H9 (cell line): ENCODE results near the gene TAOK3. TPM values are rescaled to one million over a fixed set of nuclear protein-coding genes. Genes with fewer than 3 reads are reported as not detected.

Source experiments
- DNase-seq: peaks from one replicate; pipeline ENCODE4 v3.0.0-alpha.2; 2017
- H2AFZ ChIP-seq: one replicate; pipeline ENCODE4 v1.6.1; 2013; ENCODE audit warnings: mild to moderate bottlenecking, low read length, control low read depth, moderate library complexity
- H2AK5ac ChIP-seq: 2 replicates; pipeline ENCODE4 v1.6.1; 2013; ENCODE audit warnings: low read length, control low read depth, mixed read lengths; ENCODE audit not compliant: insufficient read length
- H2BK120ac ChIP-seq: one replicate; pipeline ENCODE4 v1.6.1; 2013; ENCODE audit warnings: low read depth, mild to moderate bottlenecking, low read length, control low read depth, inconsistent platforms; ENCODE audit not compliant: poor library complexity, severe bottlenecking
- H2BK12ac ChIP-seq: 2 replicates; pipeline ENCODE4 v1.6.1; 2013; ENCODE audit warnings: low read length, control low read depth, mixed read lengths, low read depth; ENCODE audit not compliant: insufficient read length
- H2BK15ac ChIP-seq: 2 replicates; pipeline ENCODE4 v1.6.1; 2013; ENCODE audit warnings: low read depth, low read length, control low read depth
- H2BK20ac ChIP-seq: one replicate; pipeline ENCODE4 v1.6.1; 2013; ENCODE audit warnings: low read depth, mild to moderate bottlenecking, low read length, control low read depth, inconsistent platforms; ENCODE audit not compliant: poor library complexity, severe bottlenecking
- H2BK5ac ChIP-seq: 2 replicates; pipeline ENCODE4 v1.6.1; 2013; ENCODE audit warnings: low read length, control low read depth, mixed read lengths; ENCODE audit not compliant: insufficient read length
- H3K14ac ChIP-seq: 2 replicates; pipeline ENCODE4 v1.6.1; 2013; ENCODE audit warnings: low read length, control low read depth; ENCODE audit not compliant: insufficient read depth
- H3K18ac ChIP-seq: 2 replicates; pipeline ENCODE4 v1.6.1; 2013; ENCODE audit warnings: low read depth, mild to moderate bottlenecking, mixed read lengths, low read length, control low read depth; ENCODE audit not compliant: insufficient read length
- H3K23ac ChIP-seq: 2 replicates; pipeline ENCODE4 v1.6.1; 2013; ENCODE audit warnings: low read length, control low read depth, mixed read lengths, low read depth; ENCODE audit not compliant: insufficient read length
- H3K23me2 ChIP-seq: 2 replicates; pipeline ENCODE4 v1.6.1; 2013; ENCODE audit warnings: low read depth, mild to moderate bottlenecking, mixed read lengths, low read length, control low read depth; ENCODE audit not compliant: insufficient read length, poor library complexity, severe bottlenecking
- H3K27ac ChIP-seq: 2 replicates; pipeline ENCODE4 v1.5.1; 2013; ENCODE audit warnings: low read length, control low read depth, mixed read lengths, low read depth; ENCODE audit not compliant: insufficient read length
- H3K27me3 ChIP-seq: 2 replicates; pipeline ENCODE4 v1.6.1; 2013; ENCODE audit warnings: low read length, control low read depth, inconsistent platforms; ENCODE audit not compliant: insufficient read depth
- H3K4ac ChIP-seq: 2 replicates; pipeline ENCODE4 v1.6.1; 2013; ENCODE audit warnings: low read depth, mild to moderate bottlenecking, control low read depth, inconsistent platforms, low read length, moderate library complexity
- H3K4me1 ChIP-seq: 2 replicates; pipeline ENCODE4 v1.6.1; 2013; ENCODE audit warnings: low read length, control low read depth, inconsistent platforms; ENCODE audit not compliant: insufficient read depth
- H3K4me2 ChIP-seq: 2 replicates; pipeline ENCODE4 v1.6.1; 2013; ENCODE audit warnings: low read length, control low read depth, mixed read lengths; ENCODE audit not compliant: insufficient read length, insufficient read depth
- H3K56ac ChIP-seq: 2 replicates; pipeline ENCODE4 v1.6.1; 2013; ENCODE audit warnings: low read depth, mild to moderate bottlenecking, mixed read lengths, low read length, control low read depth; ENCODE audit not compliant: insufficient read length
- H3K79me1 ChIP-seq: 2 replicates; pipeline ENCODE4 v1.6.1; 2013; ENCODE audit warnings: low read depth, mild to moderate bottlenecking, moderate library complexity, low read length, control low read depth, inconsistent platforms; ENCODE audit not compliant: insufficient read depth, poor library complexity, severe bottlenecking
- H3K79me2 ChIP-seq: 2 replicates; pipeline ENCODE4 v1.6.1; 2013; ENCODE audit warnings: low read length, control low read depth, inconsistent platforms; ENCODE audit not compliant: insufficient read depth
- H3K9ac ChIP-seq: 2 replicates; pipeline ENCODE4 v1.6.1; 2013; ENCODE audit warnings: low read length, control low read depth, mixed read lengths; ENCODE audit not compliant: insufficient read length; ENCODE audit errors: extremely low read depth
- H3K9me3 ChIP-seq: one replicate; pipeline ENCODE4 v1.6.1; 2013; ENCODE audit warnings: low read depth, low read length, inconsistent platforms; ENCODE audit not compliant: control insufficient read depth
- H3T11ph ChIP-seq: one replicate; pipeline ENCODE4 v1.6.1; 2013; ENCODE audit warnings: mild to moderate bottlenecking, low read length, control low read depth, inconsistent platforms
- H4K20me1 ChIP-seq: one replicate; pipeline ENCODE4 v1.6.1; 2013; ENCODE audit not compliant: control insufficient read depth, insufficient read length, insufficient read depth
- H4K5ac ChIP-seq: 2 replicates; pipeline ENCODE4 v1.6.1; 2013; ENCODE audit warnings: low read depth, mild to moderate bottlenecking, mixed read lengths, low read length, control low read depth; ENCODE audit not compliant: insufficient read length
- H4K8ac ChIP-seq: replicated peaks from 2 replicates; pipeline ENCODE4 v1.6.1; 2013; ENCODE audit warnings: low read length, control low read depth, mixed read lengths, low read depth; ENCODE audit not compliant: insufficient read length
- H4K91ac ChIP-seq: 2 replicates; pipeline ENCODE4 v1.6.1; 2013; ENCODE audit warnings: low read depth, mild to moderate bottlenecking, moderate library complexity, mixed read lengths, low read length, control low read depth; ENCODE audit not compliant: insufficient read length
- H3K27ac Mint-ChIP-seq, 3 experiments: 2 replicates in 2 of 3; 3 replicates in 1 of 3; pipeline ENCODE4 v1.8.0; 2020 to 2021; ENCODE audit warnings: mixed read lengths in 3 of 3, mild to moderate bottlenecking in 1 of 3, moderate library complexity in 1 of 3
- H3K27me3 Mint-ChIP-seq: 2 replicates; pipeline ENCODE4 v1.8.0; 2021; ENCODE audit warnings: low read depth, mild to moderate bottlenecking, moderate library complexity, mixed read lengths
- H3K36me3 Mint-ChIP-seq, 3 experiments: 2 replicates in 2 of 3; 3 replicates in 1 of 3; pipeline ENCODE4 v1.8.0; 2020 to 2021; ENCODE audit warnings: low read depth in 3 of 3, mixed read lengths in 3 of 3; ENCODE audit not compliant: insufficient read depth in 1 of 3
- H3K4me1 Mint-ChIP-seq, 2 experiments: 2 replicates each; pipeline ENCODE4 v1.8.0; 2020; ENCODE audit warnings: mixed read lengths in 2 of 2
- H3K4me3 Mint-ChIP-seq, 2 experiments: 2 replicates in 1 of 2; 3 replicates in 1 of 2; pipeline ENCODE4 v1.8.0; 2020 to 2021; ENCODE audit warnings: mild to moderate bottlenecking in 2 of 2, mixed read lengths in 2 of 2, moderate library complexity in 1 of 2
- H3K9me3 Mint-ChIP-seq, 2 experiments: 2 replicates in 1 of 2; 3 replicates in 1 of 2; pipeline ENCODE4 v1.8.0; 2020; ENCODE audit warnings: mild to moderate bottlenecking in 2 of 2, mixed read lengths in 2 of 2, moderate library complexity in 1 of 2
- WGBS: extraction: QIAGEN DNeasy Blood & Tissue Kit; methylation state at CpG from one replicate; pipeline ENCODE4 v1.1.7; 2013; ENCODE audit warnings: missing lambda C conversion rate, low lambda C conversion rate, mixed read lengths; ENCODE audit not compliant: insufficient read length; ENCODE audit errors: extremely low coverage; 5-methylcytosine and 5-hydroxymethylcytosine counted together
- total RNA-seq: library from RNA; stranded (reverse); gene quantifications from 2 replicates; pipeline ENCODE4 v1.2.1, GENCODE V29; 2021
- TF ChIP-seq, protein P1 (sequence below): fragments of 200-600 bp; sonication (generic); conservative IDR thresholded peaks from 3 replicates; pipeline ENCODE4 v1.8.0; 2021; ENCODE audit warnings: antibody characterized with exemption, mild to moderate bottlenecking

Gene TAOK3
- total RNA-seq, 1 experiment from 2014 or later = 5.2 TPM

DNA sequence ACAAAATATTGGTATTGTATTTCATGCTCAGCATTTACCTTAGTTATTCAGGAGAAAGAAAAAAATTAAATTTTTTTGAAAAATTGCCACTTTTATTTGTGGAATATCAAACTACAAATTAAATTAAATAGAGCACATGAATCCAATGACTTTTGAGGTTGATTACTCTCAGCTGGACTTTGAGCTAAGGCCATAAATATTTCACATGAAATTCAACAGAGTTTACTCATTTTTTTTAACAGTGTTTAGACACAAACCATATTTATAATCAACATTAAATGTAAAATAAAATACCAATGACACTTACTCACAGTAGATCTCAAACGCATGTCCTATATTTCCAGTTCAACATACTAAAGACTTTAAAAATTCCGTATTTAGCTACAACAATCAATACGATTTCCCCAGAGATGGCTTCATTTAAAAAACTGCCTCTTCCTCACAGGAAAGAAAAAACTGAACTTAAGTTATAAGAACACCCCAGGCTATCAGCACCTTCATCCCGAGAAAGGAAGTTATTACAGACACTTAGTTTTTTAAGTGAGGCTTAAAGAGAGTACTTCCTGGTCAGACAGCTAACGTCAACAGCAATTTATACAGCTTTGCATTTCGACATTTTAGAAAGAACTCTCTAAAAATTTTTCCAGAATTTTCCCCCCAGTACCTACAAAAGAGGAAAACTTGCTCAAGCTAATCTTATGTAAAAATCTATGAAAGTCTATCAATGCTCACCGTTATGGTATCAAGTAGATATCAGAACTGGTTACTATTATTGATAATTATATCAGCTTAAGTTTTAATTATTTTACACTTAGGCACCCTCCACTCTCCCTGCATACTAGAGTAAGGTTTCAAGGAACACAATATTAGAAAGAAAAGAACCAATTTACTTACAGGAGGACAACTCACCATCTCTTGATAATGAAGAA lies 13.8 kb downstream of the TAOK3 start:
- no peak for DNase-seq
- no peaks in the 10 kb centered on the region for H3K23me2 ChIP-seq
- Mint-ChIP-seq H3K36me3 (peaks cover 0 to 2% (median 0%) of the 10 kb centered on the region in 3 experiments; a peak in 3 of 7 replicates), H3K4me3 (no peak overlapping the region), H3K4me1 (peaks cover 0 to 7% of the 10 kb centered on the region in 2 experiments; a peak in 1 of 4 replicates), H3K9me3 (peaks cover 3 to 10% of the 10 kb centered on the region in 2 experiments; a peak in 4 of 5 replicates), H3K27ac (no peak overlapping the region; a peak in 3 of 7 replicates), H3K27me3 (0 out of 2 replicates have a peak, but pooled peaks cover 1% of the 10 kb centered on the region)
- no peaks in the 10 kb centered on the region for H4K20me1 ChIP-seq
- H3K14ac ChIP-seq = no peak overlapping the region
- no peak overlapping the region for H3K4ac ChIP-seq
- no peaks in the 10 kb centered on the region for H3K79me2 ChIP-seq
- H3K27me3 ChIP-seq = no peaks in the 10 kb centered on the region
- no peak overlapping the region for H4K5ac ChIP-seq
- no peak overlapping the region for H3K9ac ChIP-seq
- WGBS = no CpG with 5 or more reads among the region's 7 CpGs
- no peak overlapping the region for H4K8ac ChIP-seq
- no peak overlapping the region for H2BK5ac ChIP-seq
- H2AK5ac ChIP-seq = no peak overlapping the region
- no peak overlapping the region for H2AFZ ChIP-seq
- no peak overlapping the region for H2BK12ac ChIP-seq
- no peaks in the 10 kb centered on the region for H3K79me1 ChIP-seq
- H2BK20ac ChIP-seq = no peak overlapping the region
- no peaks in the 10 kb centered on the region; the same call in 1 of the 2 replicates for H3K4me1 ChIP-seq
- H3T11ph ChIP-seq = no peak overlapping the region
- H3K23ac ChIP-seq = no peak overlapping the region
- no peak overlapping the region for H3K56ac ChIP-seq
- H2BK120ac ChIP-seq = no peak overlapping the region
- TF ChIP-seq, protein P1, sequence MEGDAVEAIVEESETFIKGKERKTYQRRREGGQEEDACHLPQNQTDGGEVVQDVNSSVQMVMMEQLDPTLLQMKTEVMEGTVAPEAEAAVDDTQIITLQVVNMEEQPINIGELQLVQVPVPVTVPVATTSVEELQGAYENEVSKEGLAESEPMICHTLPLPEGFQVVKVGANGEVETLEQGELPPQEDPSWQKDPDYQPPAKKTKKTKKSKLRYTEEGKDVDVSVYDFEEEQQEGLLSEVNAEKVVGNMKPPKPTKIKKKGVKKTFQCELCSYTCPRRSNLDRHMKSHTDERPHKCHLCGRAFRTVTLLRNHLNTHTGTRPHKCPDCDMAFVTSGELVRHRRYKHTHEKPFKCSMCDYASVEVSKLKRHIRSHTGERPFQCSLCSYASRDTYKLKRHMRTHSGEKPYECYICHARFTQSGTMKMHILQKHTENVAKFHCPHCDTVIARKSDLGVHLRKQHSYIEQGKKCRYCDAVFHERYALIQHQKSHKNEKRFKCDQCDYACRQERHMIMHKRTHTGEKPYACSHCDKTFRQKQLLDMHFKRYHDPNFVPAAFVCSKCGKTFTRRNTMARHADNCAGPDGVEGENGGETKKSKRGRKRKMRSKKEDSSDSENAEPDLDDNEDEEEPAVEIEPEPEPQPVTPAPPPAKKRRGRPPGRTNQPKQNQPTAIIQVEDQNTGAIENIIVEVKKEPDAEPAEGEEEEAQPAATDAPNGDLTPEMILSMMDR = no peak
- H3K18ac ChIP-seq = no peak overlapping the region
- no peaks in the 10 kb centered on the region for H3K9me3 ChIP-seq
- H3K27ac ChIP-seq = no peak overlapping the region
- H3K4me2 ChIP-seq = no peak overlapping the region
- no peak overlapping the region for H4K91ac ChIP-seq
- H2BK15ac ChIP-seq = no peak overlapping the region
